RCC 7860 (cell line): ENCODE measurements around the gene FBXL17.

Experiments
- DNase-seq: peaks from one replicate; pipeline ENCODE4 v3.0.0-alpha.2; 2015; ENCODE audit warnings: low spot score
- FAIRE-seq: peaks from 2 replicates; lab custom pipeline; 2012; peaks lifted over from hg19 to GRCh38; lab: Jason Lieb, UNC

The FBXL17 gene

GRCh38 chr5:108257996-108258395 lies 123.9 kb downstream of the FBXL17 start:
- FAIRE-seq (no peak), DNase-seq (no peak)

GRCh38 chr5:108255468-108255867 lies 126.4 kb downstream of the FBXL17 start:
- FAIRE-seq, result no peak
- DNase-seq, result no peak

- FAIRE-seq (no peak), DNase-seq (no peak)
Measured at GRCh38 chr5:108251350-108251749, 130.5 kb downstream of the FBXL17 start.

GRCh38 chr5:108249785-108250426 lies 132.0 kb downstream of the FBXL17 start:
- FAIRE-seq (no peak), DNase-seq (no peak)

- FAIRE-seq, result no peak
- DNase-seq, result no peak
Measured at GRCh38 chr5:108249095-108249784, 132.7 kb downstream of the FBXL17 start.

GRCh38 chr5:108238936-108239887 lies 142.7 kb downstream of the FBXL17 start:
- no peak for DNase-seq
- no peak for FAIRE-seq

GRCh38 chr5:108238461-108238860 lies 143.4 kb downstream of the FBXL17 start:
- no peak for DNase-seq
- no peak for FAIRE-seq

- DNase-seq, result no peak
- no peak for FAIRE-seq
Measured at GRCh38 chr5:108233617-108234155, 148.2 kb downstream of the FBXL17 start.

GRCh38 chr5:108232805-108233204 lies 149.1 kb downstream of the FBXL17 start:
- no peak for FAIRE-seq

GRCh38 chr5:108222011-108222410 lies 159.9 kb downstream of the FBXL17 start:
- FAIRE-seq (no peak), DNase-seq (no peak)

More at GRCh38 chr5:108232805-108233204, 149.1 kb downstream of the FBXL17 start:
- no peak for DNase-seq

GRCh38 chr5:108220834-108221233 lies 161.1 kb downstream of the FBXL17 start:
- DNase-seq, result no peak
- FAIRE-seq, result no peak

- FAIRE-seq, result no peak
- DNase-seq, result peak; percentile 29
Measured at GRCh38 chr5:108216890-108217289, 165.0 kb downstream of the FBXL17 start.

GRCh38 chr5:108214857-108215256 lies 167.0 kb downstream of the FBXL17 start:
- FAIRE-seq, result no peak
- DNase-seq, result no peak

- no peak for FAIRE-seq
- DNase-seq, result no peak
Measured at GRCh38 chr5:108212775-108213346, 169.0 kb downstream of the FBXL17 start.

GRCh38 chr5:108206707-108207106 lies 175.2 kb downstream of the FBXL17 start:
- DNase-seq (no peak), FAIRE-seq (no peak)

GRCh38 chr5:108201721-108202120 lies 180.2 kb downstream of the FBXL17 start:
- no peak for DNase-seq
- no peak for FAIRE-seq

- FAIRE-seq, result no peak
- no peak for DNase-seq
Measured at GRCh38 chr5:108196276-108196675, 185.6 kb downstream of the FBXL17 start.

GRCh38 chr5:108193021-108193795 lies 188.7 kb downstream of the FBXL17 start:
- DNase-seq (peak; percentile 14), FAIRE-seq (peak; percentile 54)

GRCh38 chr5:108184940-108185339 lies 197.0 kb downstream of the FBXL17 start:
- DNase-seq, result no peak
- no peak for FAIRE-seq

GRCh38 chr5:108181975-108182374 lies 199.9 kb downstream of the FBXL17 start:
- DNase-seq (no peak), FAIRE-seq (no peak)
